Sigmoid colon (tissue), 7 donors: ENCODE data around the gene CLDN14. TPM values are rescaled to one million over a fixed set of nuclear protein-coding genes. Genes with fewer than 3 reads are reported as not detected.

ENCODE experiments used
- DNase-seq: peaks from one replicate; pipeline ENCODE4 v3.0.0-alpha.2; 2019
- H3K27ac ChIP-seq, 4 donors: fragments of 200-600 bp; sonication (generic); one replicate each; pipeline ENCODE4 v1.5.1; 2016 to 2019; ENCODE audit warnings: mild to moderate bottlenecking in 1 of 4
- H3K27me3 ChIP-seq, 3 donors: fragments of 200-600 bp; sonication (generic); one replicate each; pipeline ENCODE4 v1.5.1; 2019; ENCODE audit warnings: mild to moderate bottlenecking in 1 of 3
- H3K36me3 ChIP-seq, 4 donors: fragments of 200-600 bp; sonication (generic); one replicate each; pipeline ENCODE4 v1.5.1; 2016 to 2019
- H3K4me1 ChIP-seq, 4 donors: fragments of 200-600 bp; sonication (generic); one replicate each; pipeline ENCODE4 v1.5.1; 2017 to 2019
- H3K4me3 ChIP-seq, 4 donors: fragments of 200-600 bp; sonication (generic); one replicate each; pipeline ENCODE4 v1.5.1; 2017 to 2019; ENCODE audit warnings: mild to moderate bottlenecking in 2 of 4, moderate library complexity in 1 of 4
- H3K9me3 ChIP-seq, 4 donors: fragments of 200-600 bp in 3 of 4; sonication (generic) in 3 of 4; one replicate each; pipeline versions ENCODE4 v1.5.1 to v1.6.1; 2013 to 2019
- EP300 ChIP-seq, 4 donors: sonication (generic); formaldehyde crosslinking; IDR thresholded peaks; one replicate each; pipeline ENCODE4 v1.6.1; 2017; ENCODE audit warnings: antibody characterized with exemption in 4 of 4
- POLR2A ChIP-seq, 2 donors: fragments of 450-650 bp; IDR thresholded peaks; one replicate each; pipeline ENCODE4 v1.6.1; 2016; ENCODE audit warnings: antibody characterized with exemption in 2 of 2, mild to moderate bottlenecking in 2 of 2, moderate library complexity in 2 of 2
- POLR2AphosphoS5 ChIP-seq, 4 donors: sonication (generic); formaldehyde crosslinking; IDR thresholded peaks; one replicate each; pipeline ENCODE4 v1.6.1; 2017; ENCODE audit warnings: antibody characterized with exemption in 4 of 4
- WGBS, 2 donors: extraction: QIAGEN DNeasy Blood & Tissue Kit; methylation state at CpG; one replicate each; pipeline ENCODE4 v1.1.7; 2013; 5-methylcytosine and 5-hydroxymethylcytosine counted together
- intact Hi-C: fragments of 100-400 bp; cut with DNase I; formaldehyde crosslinking; loops from one replicate; pipeline ENCODE4 v1.15.1; 2023
- polyA plus RNA-seq, 3 donors: library from polyadenylated mRNA; stranded (reverse); fragments of 200-250 nt; gene quantifications; one replicate each; pipeline ENCODE4 v1.2.3, GENCODE V29; 2013
- total RNA-seq, 4 donors: library from RNA; depleted of rRNA; stranded (reverse); fragments of >200 nt; gene quantifications; one replicate each; pipeline ENCODE4 v1.1.0, GENCODE V29; 2016
- TF ChIP-seq, protein P1 (sequence below), 4 experiments: fragments of 450-650 bp in 3 of 4; fragments of 200-600 bp in 1 of 4; IDR thresholded peaks; one replicate each; pipeline ENCODE4 v1.5.1; 2016 to 2019; ENCODE audit warnings: antibody characterized with exemption in 4 of 4, mild to moderate bottlenecking in 3 of 4, moderate library complexity in 2 of 4
- donor health status: healthy with polysubstance abuse.
- donor health status: Bipolar disorder and iron deficiency.
- donor health status: healthy.

CLDN14 gene
- total and polyA plus RNA-seq, 7 donors = 1.3 TPM; not detected in 6

DNA sequence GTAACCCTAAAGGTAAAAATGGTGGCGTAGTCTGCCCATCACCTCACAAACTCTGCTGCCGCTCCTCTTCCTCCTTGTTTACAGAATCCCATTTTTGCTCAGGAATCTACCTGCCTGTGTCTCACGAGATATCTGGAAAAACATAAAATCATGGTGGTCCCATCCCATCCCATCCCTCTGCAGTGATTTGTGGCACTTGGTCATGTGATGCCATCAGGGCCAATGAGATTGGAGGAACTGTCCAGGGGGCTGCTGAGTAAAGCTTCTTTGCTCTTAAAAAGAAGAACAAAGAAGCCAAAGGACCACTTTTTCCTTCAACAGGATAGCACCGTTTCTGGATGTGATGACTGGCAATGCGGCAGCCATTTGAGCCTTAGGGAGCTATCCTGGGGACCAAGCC is 33.0 kb upstream of the CLDN14 start:
- no peaks in the 10 kb centered on the region for H3K9me3 ChIP-seq
- intact Hi-C loops = no loop called here
- no peaks in the 10 kb centered on the region for H3K4me1 ChIP-seq
- H3K27me3 ChIP-seq = peaks cover 0 to 9% (median 0%) of the 10 kb centered on the region in 3 donors
- 71 to 81% methylated on average over 5 of the region's 5 CpGs for WGBS, 2 donors
- no peak overlapping the region for H3K27ac ChIP-seq
- H3K36me3 ChIP-seq = no peaks in the 10 kb centered on the region
- DNase-seq = no peak
- no peak for TF ChIP-seq POLR2AphosphoS5 (IDR thresholded peaks at IDR 0.05)
- no peak for TF ChIP-seq EP300 (IDR thresholded peaks at IDR 0.05)
- TF ChIP-seq POLR2A (IDR thresholded peaks at IDR 0.05) = no peak
- TF ChIP-seq, protein P1, sequence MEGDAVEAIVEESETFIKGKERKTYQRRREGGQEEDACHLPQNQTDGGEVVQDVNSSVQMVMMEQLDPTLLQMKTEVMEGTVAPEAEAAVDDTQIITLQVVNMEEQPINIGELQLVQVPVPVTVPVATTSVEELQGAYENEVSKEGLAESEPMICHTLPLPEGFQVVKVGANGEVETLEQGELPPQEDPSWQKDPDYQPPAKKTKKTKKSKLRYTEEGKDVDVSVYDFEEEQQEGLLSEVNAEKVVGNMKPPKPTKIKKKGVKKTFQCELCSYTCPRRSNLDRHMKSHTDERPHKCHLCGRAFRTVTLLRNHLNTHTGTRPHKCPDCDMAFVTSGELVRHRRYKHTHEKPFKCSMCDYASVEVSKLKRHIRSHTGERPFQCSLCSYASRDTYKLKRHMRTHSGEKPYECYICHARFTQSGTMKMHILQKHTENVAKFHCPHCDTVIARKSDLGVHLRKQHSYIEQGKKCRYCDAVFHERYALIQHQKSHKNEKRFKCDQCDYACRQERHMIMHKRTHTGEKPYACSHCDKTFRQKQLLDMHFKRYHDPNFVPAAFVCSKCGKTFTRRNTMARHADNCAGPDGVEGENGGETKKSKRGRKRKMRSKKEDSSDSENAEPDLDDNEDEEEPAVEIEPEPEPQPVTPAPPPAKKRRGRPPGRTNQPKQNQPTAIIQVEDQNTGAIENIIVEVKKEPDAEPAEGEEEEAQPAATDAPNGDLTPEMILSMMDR (IDR thresholded peaks at IDR 0.05) = no peak
- no peak overlapping the region for H3K4me3 ChIP-seq

DNA sequence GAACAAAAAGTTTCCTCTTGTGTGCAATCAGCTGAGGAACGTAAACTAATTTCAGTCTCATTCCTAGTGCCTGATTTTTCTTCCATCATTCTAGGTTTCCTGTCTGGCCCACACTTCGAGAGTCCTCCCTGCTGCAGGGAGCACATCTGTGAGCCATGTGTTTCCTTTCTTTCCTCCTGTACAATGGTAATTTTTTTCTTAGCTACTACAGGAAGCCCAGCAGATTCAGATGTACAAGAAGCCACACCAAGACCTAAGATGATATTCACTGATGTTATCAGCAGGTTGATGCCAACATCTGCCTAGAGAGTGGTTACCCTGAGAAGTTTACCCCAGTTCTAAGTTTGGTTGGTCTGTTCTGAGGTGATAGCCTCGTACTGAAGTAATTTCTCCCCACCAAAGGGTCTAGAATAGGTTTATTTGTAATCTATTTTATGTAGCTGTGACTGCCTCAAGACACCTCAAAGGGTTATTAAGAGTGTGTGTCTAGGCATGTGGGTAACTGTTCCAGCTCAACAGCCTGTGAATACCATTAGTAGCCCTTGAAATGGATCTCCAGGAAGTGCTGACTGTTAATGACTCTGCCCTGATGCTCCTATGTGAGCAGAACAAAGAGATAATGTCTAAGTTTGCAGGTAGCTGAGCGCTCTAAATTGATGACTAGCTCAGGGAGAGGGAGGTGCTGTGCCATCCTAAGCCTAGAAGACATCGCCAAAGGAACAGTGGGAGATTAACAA is 31.7 kb upstream of the CLDN14 start:
- Histone ChIP-seq H3K27me3 (peaks cover 0 to 9% (median 0%) of the 10 kb centered on the region in 3 donors), H3K36me3 (no peaks in the 10 kb centered on the region), H3K9me3 (no peaks in the 10 kb centered on the region), H3K4me3 (no peak overlapping the region), H3K27ac (no peak overlapping the region), H3K4me1 (no peaks in the 10 kb centered on the region)
- TF ChIP-seq POLR2A (IDR thresholded peaks at IDR 0.05) = no peak
- TF ChIP-seq EP300 (IDR thresholded peaks at IDR 0.05) = no peak
- TF ChIP-seq POLR2AphosphoS5 (IDR thresholded peaks at IDR 0.05) = no peak
- TF ChIP-seq, protein P1 (IDR thresholded peaks at IDR 0.05) = no peak
- 61 to 87% methylated on average over 5 of the region's 5 CpGs for WGBS, 2 donors
- no peak for DNase-seq
- intact Hi-C loops = no loop called here

DNA sequence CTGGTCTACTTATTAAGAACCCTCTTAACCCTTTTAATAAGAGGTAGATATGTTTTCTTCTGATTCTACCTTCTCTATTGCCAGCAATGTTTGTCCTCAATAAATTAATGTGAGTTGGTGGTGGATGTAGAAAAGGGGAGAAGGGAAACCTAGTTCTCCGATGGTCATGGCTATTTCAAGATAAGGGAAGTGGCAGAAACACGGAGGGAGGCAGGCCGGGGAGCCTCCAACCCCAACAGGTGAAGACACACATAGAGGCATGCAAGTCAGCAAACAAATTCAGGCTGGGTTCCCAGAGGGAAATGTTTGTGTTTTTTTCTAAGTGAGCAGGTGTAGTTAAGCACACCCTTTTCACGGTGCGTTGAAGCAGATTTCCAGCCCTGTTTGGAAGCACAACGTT is 31.0 kb upstream of the CLDN14 start:
- intact Hi-C loops = no loop called here
- peaks cover 0 to 9% (median 0%) of the 10 kb centered on the region in 3 donors for H3K27me3 ChIP-seq
- no peak for DNase-seq
- 51 to 60% methylated on average over 6 of the region's 6 CpGs for WGBS, 2 donors
- H3K36me3 ChIP-seq = no peaks in the 10 kb centered on the region
- no peaks in the 10 kb centered on the region for H3K9me3 ChIP-seq
- no peak overlapping the region for H3K4me3 ChIP-seq
- TF ChIP-seq POLR2A (IDR thresholded peaks at IDR 0.05) (no peak), POLR2AphosphoS5 (IDR thresholded peaks at IDR 0.05) (no peak), EP300 (IDR thresholded peaks at IDR 0.05) (no peak)
- TF ChIP-seq, protein P1 (IDR thresholded peaks at IDR 0.05) = no peak
- H3K4me1 ChIP-seq = no peaks in the 10 kb centered on the region
- no peak overlapping the region for H3K27ac ChIP-seq

DNA sequence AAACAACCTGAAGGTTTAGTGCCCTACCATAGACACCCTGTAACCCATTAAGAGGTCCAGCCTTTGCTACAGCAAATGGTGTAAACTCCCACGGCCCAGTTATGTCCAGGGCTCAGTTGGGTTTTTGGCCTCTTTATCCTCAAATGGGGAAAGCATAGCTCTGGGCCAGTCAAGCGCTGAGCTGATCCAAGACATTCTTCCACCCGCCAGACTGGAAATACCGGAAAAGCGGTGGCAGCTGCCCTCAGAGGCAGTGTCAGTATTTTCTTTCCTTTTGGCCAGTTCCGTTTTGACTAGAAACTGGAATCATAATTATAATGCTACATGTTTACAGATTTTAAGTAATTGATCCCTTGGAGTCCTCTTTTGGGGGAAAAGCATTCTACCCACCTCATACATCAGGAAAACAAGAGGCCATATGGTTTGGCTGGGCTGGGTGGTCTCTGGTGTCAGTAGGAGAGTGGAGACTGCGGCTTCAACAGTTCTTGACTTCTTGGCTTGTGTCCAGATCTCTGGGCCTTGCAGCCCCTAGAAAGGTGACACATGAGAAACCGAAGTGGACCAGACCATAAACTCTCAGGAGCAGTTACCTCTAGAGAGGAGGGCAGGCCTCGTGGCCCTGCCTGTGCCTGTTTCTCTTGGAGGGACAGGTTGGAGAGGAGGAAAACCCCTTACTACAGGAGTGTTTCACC is 30.2 kb upstream of the CLDN14 start:
- H3K27me3 ChIP-seq = peaks cover 0 to 8% (median 0%) of the 10 kb centered on the region in 3 donors
- WGBS, 2 donors = 38 to 75% methylated on average over 9 of the region's 9 CpGs
- H3K4me1 ChIP-seq = no peaks in the 10 kb centered on the region
- no peaks in the 10 kb centered on the region for H3K36me3 ChIP-seq
- TF ChIP-seq POLR2AphosphoS5 (IDR thresholded peaks at IDR 0.05) (no peak), EP300 (IDR thresholded peaks at IDR 0.05) (no peak), POLR2A (IDR thresholded peaks at IDR 0.05) (no peak)
- TF ChIP-seq, protein P1 (IDR thresholded peaks at IDR 0.05) = no peak
- H3K4me3 ChIP-seq = no peak overlapping the region
- no peaks in the 10 kb centered on the region for H3K9me3 ChIP-seq
- intact Hi-C loops = no loop called here
- H3K27ac ChIP-seq = no peak overlapping the region
- DNase-seq = no peak
